ENCODE data around the gene RNASEH2C.
"Not testable (repeated sequence)": the region's sequence is repeated elsewhere in the genome, so short reads cannot be mapped to it uniquely, and the experiment has no call there.

The RNASEH2C gene
- 51.7 to 54.9 reads per million in 2 donors for total RNA-seq

DNA sequence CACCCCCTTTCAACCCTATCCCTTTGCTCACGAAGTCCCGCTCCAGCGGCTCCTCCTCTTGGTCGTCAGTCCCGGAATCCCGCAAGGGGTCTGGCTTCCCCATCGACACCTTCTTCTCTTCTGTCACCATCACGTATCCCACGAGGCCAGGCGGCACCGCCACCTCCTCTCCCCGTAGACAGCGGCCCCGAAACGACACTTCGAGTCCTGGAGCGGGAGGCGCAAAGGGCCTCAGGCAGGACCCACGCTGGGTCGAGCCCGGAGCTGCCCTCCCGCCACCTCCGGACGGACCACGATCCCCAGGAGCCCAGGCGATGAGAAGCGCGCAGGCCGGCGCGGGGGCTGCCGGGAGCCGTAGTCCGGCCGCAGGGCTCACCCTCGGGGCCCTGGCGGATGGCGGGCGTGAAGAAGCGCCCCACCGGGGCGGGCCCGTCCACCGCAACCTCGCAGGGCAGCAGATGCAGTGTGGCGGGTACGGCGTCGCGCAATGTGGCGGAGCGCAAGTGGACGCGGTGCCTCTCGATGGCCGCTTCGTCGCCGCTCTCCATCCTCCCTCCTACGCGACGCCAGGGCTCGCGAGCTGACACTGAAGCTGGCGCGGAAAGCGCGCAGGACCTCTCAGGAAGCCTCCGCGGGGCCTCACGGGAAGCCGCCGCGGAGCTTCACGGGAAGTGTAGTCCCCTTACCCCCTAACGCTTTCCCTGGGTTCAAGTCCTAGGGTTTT lies at the start of gene RNASEH2C:
Gene RNASEH2C (minus strand): TSS at position 588 of the 724 bp plus-strand sequence. CDS start 40 bp downstream, at position 548.
- DNase-seq: peak; percentile 68

DNA sequence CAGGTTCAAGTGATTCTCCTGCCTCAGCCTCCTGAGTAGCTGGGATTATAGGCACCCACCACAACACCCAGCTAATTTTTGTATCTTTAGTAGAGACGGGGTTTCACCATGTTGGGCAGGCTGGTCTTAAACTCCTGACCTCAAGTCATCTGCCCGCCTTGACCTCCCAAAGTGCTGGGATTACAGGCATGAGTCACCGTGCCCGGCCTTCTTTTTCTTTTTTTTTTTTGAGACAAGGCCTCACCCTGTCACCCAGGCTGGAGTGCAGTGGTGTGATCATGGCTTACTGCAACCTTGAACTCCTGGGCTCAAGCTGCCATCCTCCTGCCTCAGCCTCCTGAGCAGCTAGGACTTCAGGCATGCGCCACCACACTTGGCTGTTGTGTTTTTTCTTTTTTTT lies 47.2 kb upstream of the RNASEH2C start:
- not testable (repeated sequence) for DNase-seq

DNA sequence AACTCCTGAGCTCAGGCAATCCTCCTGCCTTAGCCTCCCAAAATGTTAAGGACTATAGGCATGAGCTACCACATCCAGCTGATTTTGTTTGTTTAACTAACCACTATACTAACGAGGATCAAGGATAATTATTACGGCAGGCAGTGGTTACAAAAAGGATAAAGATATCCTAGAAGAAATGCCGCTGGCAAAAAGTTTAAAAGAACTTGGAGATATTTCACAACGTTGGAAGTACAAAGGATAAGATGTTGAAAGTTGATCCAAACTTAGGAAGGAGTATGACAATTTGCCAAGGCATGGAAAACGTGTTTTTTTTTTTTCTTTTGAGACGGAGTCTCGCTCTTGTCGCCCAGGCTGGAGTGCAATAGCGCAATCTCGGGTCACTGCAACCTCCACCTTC lies 46.8 kb upstream of the RNASEH2C start:
- no peak for DNase-seq

DNA sequence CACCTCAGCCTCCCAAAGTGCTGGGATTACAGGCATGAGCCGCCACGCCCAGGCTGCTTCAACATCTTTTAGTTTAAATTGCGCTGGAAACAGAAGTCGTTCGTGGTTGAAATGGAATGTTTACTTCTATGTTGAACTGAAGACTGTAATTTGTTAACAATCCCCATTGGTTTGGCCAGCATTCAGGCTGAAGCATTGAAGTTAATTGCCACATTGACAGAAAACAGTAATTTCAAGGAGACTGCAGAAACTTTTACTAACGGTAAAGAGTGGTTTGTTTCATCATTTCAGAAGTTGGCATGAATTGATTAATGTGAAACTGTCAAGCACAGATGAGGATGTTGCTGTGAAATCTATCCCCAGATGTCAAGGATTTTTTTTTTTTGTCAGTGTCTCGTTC lies 45.9 kb upstream of the RNASEH2C start:
- DNase-seq: no peak

DNA sequence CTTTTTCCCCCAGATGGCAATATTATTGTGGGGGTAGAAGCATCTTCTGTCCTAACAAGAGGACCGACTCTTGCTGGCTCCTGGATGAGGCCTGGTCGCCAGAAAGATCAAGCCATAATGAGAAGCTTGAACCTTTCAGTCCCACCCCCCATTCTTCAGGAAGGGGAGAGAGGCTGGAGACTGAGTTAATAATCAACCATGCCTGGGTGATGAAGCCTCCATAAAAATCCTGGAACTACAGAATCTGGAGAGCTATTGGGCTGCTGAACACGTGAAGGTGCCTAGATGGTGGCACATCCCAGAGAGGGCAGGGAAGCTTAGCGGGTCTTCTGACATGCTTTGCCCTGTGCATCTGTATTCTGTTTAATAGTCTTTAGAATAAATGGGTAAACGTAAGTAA lies 43.8 kb upstream of the RNASEH2C start:
- DNase-seq: no peak

DNA sequence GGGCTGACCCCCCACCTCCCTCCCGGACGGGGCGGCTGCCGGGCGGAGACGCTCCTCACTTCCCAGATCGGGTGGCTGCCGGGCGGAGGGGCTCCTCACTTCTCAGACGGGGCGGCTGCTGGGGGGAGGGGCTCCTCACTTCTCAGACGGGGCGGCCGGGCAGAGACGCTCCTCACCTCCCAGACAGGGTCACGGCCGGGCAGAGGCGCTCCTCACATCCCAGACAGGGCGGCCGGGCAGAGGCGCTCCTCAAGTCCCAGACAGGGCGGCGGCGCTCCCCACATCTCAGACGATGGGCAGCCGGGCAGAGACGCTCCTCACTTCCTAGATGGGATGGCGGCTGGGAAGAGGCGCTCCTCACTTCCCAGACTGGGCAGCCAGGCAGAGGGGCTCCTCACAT lies 42.2 kb upstream of the RNASEH2C start:
- not testable (repeated sequence) for DNase-seq

DNA sequence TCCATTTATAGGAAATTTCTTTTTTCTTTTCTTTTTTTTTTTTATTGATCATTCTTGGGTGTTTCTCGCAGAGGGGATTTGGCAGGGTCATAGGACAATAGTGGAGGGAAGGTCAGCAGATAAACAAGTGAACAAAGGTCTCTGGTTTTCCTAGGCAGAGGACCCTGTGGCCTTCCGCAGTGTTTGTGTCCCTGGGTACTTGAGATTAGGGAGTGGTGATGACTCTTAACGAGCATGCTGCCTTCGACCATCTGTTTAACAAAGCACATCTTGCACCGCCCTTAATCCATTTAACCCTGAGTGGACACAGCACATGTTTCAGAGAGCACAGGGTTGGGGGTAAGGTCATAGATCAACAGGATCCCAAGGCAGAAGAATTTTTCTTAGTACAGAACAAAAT lies 41.6 kb upstream of the RNASEH2C start:
- not testable (repeated sequence) for DNase-seq

DNA sequence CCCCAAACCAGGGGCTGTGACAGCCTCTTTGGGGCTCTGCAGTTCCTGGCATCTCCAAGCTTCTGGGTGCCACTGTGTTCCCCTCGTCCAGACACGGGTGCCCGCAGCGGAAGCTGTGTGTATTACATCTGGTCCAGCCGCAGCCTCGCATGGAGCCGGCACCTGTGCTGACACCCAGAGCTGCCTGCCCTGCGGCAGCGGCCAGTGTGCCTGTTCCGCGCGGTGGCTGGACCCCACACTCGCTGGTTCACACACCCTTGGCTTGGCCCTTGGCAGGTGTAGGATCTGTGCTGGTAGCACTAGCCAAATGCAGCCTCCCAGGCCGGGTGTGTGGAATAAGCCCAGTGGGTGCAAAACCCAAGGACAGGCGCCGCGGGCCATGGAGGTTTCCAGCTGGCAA lies 24.5 kb upstream of the RNASEH2C start:
- DNase-seq: no peak

DNA sequence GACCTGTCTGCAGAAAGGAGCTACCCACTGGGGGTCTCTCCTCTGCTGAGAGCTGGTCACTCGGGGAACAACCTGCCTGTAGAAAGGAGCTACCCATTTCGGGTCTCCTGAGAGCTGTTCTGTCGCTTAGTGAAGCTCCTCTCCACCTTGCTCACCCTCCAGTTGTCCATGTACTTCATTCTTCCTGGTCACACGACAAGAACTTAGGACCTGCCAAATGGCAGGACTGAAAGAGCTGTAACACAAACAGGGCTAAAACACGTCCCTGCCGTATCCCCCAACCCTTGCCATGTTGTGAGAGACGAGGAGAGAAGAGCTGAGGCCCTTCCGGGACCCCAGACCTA lies 24.1 kb upstream of the RNASEH2C start:
- no peak for DNase-seq

DNA sequence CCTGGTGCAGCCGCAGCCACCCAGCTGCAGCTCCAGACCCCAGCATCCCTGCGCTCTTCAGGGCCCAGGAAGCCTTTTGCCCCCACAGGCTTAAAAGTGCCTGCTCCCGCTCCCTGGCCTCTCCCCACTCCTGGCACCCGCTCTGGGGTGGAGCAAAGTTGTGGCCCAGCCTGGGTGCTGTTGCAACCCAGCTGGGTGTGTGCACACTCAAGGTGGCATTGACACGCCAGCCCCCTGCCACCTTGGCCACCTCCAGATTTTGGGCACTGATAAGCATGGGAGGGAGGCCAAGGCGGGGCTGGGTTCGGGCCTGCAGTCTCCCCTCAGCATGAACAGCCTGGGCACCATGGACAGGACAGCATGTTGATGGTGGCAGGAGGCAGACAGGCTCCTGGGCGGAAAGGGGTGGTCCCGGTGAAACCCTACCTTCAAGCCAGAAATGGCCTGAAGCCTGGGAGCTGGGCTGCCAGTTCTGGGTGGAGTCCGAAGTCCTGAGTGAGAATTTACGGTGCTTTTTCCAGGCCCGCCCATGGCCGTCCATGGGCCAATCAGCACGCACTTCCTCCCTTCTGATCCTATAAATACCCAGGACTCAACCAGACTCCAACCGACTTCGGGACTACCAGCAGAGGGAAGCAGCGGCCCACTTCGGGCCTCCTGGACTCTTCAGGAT lies 23.6 kb upstream of the RNASEH2C start:
- DNase-seq: no peak

DNA sequence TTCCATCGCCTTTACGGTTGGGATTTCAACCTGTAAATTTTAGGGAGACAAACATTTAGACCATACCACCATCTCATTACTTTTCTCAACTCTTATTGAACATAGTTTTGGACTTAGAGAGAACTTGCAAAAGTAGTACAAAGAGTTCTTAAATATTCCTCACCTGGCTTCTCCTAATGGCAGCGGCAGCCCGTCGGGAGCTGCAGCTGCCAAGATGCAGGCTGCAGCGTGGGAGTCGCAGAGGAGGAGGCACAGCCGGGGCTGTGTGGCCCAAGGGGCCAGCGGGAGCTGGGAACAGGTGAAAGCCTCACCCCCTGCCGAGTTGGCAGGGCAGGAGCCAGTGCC lies 23.1 kb upstream of the RNASEH2C start:
- DNase-seq: no peak

DNA sequence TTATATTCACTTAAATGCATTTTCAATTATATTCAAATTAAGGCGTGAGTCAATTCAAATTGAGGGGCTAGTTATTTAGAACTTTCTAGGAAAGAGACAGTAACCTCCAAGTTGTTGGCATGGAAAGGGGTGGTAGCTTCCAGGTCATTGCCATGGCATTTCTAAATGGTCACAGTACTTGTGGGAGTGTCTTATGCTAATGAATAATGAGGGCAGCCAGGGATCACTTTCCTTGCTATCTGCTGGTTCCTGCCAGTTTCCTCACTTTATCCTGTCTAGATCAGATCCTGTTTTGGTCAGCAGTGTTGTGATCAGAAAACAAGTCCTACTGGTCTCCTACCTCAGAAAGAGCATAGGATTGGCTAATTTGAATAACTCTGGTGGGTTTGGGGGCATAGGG lies 21.8 kb upstream of the RNASEH2C start:
- DNase-seq: no peak

DNA sequence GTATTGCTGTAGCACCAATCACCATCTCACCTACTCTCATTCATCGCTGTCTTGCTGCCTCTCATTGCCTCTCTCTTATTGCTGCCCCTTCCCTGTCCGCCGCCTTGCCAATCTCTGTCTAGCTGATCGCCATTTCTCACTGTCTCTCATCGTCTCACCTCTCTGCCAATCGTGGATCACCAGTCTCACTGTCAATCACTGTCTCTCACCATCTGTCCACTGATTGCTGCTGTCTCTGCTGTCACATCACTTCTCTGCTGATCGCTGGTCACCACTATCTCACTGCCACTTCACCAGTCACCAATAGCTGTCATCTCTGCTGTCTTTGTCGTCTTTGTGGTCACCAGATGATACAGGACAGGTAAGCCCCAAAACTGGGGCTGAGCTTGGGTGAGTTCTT lies 20.6 kb upstream of the RNASEH2C start:
- no peak for DNase-seq

DNA sequence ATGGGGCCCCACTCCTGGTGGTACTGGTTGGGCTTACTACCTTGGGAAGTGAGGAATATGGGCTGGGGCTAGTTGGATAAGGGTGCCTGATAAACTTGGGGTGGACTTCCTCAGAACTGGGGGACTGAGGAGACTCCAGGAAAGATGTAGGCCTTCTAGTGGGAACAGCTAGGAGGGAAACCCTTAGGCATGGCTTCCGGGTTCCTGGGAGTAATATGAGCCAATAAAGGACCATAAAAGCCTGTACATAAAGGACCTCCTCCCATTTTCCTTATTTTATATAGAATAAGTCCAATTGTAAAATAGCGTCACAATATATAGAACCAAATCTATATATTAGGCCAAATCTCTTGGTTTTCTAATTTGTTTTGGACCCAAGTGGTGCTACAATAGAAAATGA lies 18.4 kb upstream of the RNASEH2C start:
- DNase-seq: no peak

DNA sequence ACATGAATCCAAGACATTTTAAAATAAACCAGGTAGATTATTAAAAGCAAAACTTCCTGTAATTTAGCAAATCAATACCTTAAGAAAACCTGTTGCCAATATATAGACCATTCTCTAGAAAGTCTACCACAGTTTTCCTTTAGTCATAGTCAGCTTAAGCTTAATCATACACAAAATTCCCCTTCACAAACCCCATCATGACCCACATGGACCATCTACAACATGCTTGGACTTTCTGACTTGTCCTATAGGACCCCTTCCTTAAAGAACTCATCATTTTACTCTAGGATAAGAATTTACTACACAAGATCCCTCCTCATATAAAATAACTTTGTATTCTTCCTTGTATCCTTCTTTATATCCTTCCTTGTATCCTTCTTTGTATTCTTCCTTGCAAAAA lies 16.2 kb upstream of the RNASEH2C start:
- no peak for DNase-seq

DNA sequence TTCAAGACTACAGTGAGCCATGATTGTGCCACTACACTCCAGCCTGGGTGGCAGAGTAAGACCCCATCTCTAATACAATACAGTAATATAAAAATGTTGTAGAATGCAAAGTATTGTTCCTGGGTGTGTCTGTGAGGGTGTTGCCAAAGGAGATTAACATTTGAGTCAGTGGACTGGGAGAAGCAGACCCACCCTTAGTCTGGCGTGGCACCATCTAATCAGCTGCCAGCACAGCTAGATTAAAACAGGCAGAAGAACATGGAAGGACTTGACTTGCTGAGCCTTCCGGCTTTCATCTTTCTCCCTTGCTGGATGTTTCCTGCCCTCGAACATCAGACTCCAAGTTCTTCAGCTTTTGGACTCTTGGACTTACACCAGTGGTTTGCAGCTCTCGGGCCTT lies 14.5 kb upstream of the RNASEH2C start:
- DNase-seq: not testable (repeated sequence)

DNA sequence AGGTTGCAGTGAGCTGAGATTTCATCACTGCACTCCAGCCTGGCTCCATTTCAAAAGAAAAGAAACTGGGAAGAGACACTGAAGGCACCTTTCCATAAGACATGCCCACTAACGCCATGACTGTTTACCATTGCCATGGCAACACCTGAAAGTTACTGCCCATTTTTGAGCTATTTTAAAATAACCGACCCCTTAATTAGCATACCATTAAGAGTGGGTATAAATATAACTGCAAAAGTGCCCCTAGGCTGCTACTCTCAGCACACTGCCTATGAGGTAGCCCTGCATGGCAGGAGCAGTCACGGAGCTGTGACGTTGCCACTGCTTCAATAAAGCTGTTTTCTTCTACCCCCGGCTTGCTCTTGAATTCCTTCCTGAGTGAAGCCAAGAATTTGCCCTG lies 9.9 kb upstream of the RNASEH2C start:
- DNase-seq: no peak

DNA sequence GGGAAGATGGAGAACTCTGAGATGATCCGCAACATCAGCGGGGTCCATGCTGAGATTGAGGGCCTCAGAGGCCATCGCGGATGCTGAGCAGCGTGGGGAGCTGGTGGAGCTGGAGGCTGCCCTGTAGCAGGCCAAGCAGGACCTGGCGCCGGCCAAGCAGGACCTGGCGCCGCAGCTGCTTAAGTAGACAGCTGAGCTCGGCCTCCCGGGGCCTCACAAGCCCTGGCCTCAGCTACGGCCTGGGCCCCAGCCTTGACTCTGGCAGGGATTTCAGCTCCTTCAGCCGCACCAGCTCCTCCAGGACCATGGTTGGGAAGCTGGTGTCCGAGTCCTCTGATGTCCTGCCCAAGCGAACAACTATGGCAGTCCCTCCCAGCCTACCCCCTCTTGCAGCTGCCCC lies 7.3 kb upstream of the RNASEH2C start:
- no peak for DNase-seq

DNA sequence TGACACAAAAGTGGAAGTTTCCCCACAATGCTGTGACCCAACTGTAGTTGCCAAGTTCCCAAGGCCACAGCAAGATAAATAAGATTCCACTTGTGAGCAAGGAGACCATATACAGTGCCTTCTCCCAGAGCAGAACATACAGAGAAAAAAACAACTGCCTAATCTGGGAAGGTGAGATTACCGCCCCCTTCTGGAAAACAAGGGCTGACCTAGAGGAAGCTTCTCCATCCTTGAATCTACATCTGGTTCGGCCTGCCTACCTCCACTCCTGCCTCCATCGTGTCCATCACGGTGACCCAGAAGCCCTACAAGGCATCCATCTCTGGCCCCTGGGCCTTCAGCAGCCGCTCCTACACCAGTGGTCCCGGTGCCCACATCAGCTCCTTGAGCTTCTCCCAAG lies 6.1 kb upstream of the RNASEH2C start:
- DNase-seq: no peak

DNA sequence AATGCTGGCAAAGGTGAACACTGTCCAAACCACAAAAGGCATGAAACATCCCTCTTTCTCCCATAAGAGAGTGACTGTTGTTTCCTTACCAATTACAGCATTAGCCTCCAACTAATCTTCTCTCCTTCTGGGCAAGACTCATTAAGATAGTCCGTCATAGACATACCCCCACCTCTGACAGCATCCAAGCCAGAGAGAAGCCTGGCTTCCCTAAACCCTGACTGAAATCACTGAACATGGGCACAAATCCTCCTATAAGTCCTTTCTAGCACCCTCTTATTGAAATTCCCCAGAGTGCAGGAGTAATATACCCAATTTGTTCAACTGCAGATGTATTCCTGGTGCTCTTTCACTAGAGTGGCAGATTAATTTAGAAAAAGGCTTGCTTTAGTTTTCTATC lies 1.7 kb upstream of the RNASEH2C start:
- no peak for DNase-seq

DNA sequence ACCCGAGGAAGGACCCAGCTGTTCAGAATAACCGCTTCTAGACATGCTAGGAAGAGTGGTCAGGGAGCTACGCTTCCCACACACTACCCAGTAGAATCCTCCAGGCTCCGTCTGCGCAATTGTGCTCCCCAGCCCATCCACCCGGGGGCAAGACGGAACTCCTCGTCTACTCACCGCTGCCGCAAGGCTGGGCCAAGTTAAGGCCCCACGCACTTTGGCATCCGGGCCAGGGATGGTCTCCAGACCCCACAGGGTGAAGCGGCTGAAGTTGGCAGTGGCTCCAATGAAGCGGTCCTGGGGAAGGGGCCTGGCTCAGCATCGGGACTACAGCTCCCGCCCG lies 757 bp downstream of the RNASEH2C start:
- no peak for DNase-seq

DNA sequence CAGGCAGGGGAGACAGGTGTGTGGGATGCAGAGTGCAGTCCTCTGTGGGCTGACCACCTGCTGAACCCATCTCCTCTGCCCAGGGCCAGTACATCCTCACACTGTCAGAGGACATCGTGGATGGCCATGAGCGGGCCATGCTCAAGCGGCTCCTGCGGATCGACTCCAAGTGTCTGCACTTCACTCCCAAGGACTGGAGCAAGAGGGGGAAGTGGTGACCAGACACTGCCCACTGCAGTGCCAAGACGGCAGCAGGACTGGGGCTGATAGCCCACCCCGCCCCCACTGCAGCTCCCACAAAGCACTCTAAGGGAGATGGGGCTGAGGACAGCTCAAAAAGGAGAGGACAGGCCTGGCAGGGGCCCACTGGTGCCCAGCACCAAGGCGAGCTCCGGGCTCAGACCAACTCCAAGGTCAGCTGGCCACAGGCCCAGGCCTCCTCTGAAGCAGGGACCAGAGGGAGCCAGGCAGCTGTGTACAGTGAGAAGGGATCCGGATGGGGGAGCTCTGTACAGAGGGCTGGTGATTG lies 1.6 kb downstream of the RNASEH2C start:
- no peak for DNase-seq

DNA sequence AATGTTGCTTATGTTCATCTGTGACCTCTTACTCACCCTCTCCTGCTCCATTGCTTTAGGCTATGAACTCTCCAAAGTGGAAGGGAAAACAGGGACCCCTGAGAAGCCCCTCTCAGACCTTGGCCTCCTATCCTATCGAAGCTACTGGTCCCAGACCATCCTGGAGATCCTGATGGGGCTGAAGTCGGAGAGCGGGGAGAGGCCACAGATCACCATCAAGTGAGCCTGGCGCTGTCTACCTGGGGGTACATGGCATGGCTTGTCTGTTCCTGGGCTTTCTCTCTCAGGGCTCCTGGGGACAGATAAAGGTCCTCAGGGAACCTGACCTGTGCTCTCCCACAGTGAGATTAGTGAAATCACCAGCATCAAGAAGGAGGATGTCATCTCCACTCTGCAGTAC lies 2.1 kb downstream of the RNASEH2C start:
- no peak for DNase-seq

DNA sequence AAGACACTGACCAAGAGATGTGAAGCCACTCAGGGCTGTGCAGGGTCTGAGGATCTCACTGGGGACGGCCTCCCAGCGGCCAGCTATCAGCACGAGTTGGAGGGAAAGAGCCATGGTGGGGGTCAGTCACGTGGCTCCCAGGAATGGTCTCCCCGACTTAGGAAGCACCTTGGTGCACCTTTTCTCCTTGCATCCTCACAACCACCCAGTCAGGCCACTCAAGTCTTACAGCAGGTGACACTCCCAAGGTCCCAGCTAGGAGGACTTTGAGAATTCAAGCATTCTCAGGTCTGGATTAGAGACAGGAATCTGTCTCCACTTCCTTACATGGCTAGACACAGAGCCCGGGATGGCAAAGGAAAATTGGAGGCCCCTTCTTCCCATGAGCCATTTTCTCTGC lies 2.7 kb downstream of the RNASEH2C start:
- DNase-seq: no peak
